Activated CD8-positive, alpha-beta memory T cell treated with anti-CD3 and anti-CD28 coated beads, Interleukin-2, amount 50 U/mL, for 24 hours (primary cell): ENCODE results near the gene PCDH15.

ENCODE experiments used
- DNase-seq: peaks from one replicate; pipeline ENCODE4 v3.0.0-alpha.2; 2020; ENCODE audit errors: extremely low read depth

PCDH15 gene

GRCh38 chr10:54125098-54125747, 675.8 kb downstream of the PCDH15 start:
- DNase-seq, result no peak

- no peak for DNase-seq
These were observed 676.7 kb downstream of the PCDH15 start for GRCh38 chr10:54124209-54124885.

- no peak for DNase-seq
These were observed 680.2 kb downstream of the PCDH15 start for GRCh38 chr10:54120806-54121205.

- no peak for DNase-seq
These were observed 692.1 kb downstream of the PCDH15 start for GRCh38 chr10:54108961-54109360.

- no peak for DNase-seq
These were observed 704.1 kb downstream of the PCDH15 start for GRCh38 chr10:54096892-54097291.

GRCh38 chr10:54094321-54094720, 706.7 kb downstream of the PCDH15 start:
- DNase-seq, result no peak

- DNase-seq, result no peak
These were observed 709.8 kb downstream of the PCDH15 start for GRCh38 chr10:54091237-54091636.

- no peak for DNase-seq
These were observed 719.1 kb downstream of the PCDH15 start for GRCh38 chr10:54081950-54082349.

- DNase-seq, result no peak
These were observed 733.7 kb downstream of the PCDH15 start for GRCh38 chr10:54067361-54067760.

GRCh38 chr10:54066646-54067045, 734.4 kb downstream of the PCDH15 start:
- DNase-seq, result no peak

GRCh38 chr10:54065106-54065505, 735.9 kb downstream of the PCDH15 start:
- no peak for DNase-seq

GRCh38 chr10:54064215-54064614, 736.8 kb downstream of the PCDH15 start:
- DNase-seq, result no peak

GRCh38 chr10:54063514-54063913, 737.5 kb downstream of the PCDH15 start:
- no peak for DNase-seq

GRCh38 chr10:54060572-54060971, 740.5 kb downstream of the PCDH15 start:
- DNase-seq, result no peak

- no peak for DNase-seq
These were observed 743.7 kb downstream of the PCDH15 start for GRCh38 chr10:54057357-54057756.

- no peak for DNase-seq
These were observed 774.7 kb downstream of the PCDH15 start for GRCh38 chr10:54026340-54026739.

GRCh38 chr10:54011117-54011516, 789.9 kb downstream of the PCDH15 start:
- no peak for DNase-seq

GRCh38 chr10:54010337-54010933, 790.6 kb downstream of the PCDH15 start:
- no peak for DNase-seq

GRCh38 chr10:54009672-54010071, 791.4 kb downstream of the PCDH15 start:
- no peak for DNase-seq

GRCh38 chr10:54002077-54002476, 799.0 kb downstream of the PCDH15 start:
- no peak for DNase-seq

GRCh38 chr10:53997953-53998352, 803.1 kb downstream of the PCDH15 start:
- DNase-seq, result no peak

GRCh38 chr10:53990799-53991238, 810.2 kb downstream of the PCDH15 start:
- no peak for DNase-seq

- no peak for DNase-seq
These were observed 817.6 kb downstream of the PCDH15 start for GRCh38 chr10:53983431-53983830.
